H9 (cell line): ENCODE results near the gene MS4A18. TPM values are rescaled to one million over a fixed set of nuclear protein-coding genes. Genes with fewer than 3 reads are reported as not detected.

Source experiments
- DNase-seq: peaks from one replicate; pipeline ENCODE4 v3.0.0-alpha.2; 2017
- H2AFZ ChIP-seq: one replicate; pipeline ENCODE4 v1.6.1; 2013; ENCODE audit warnings: mild to moderate bottlenecking, low read length, control low read depth, moderate library complexity
- H2AK5ac ChIP-seq: 2 replicates; pipeline ENCODE4 v1.6.1; 2013; ENCODE audit warnings: low read length, control low read depth, mixed read lengths; ENCODE audit not compliant: insufficient read length
- H2BK120ac ChIP-seq: one replicate; pipeline ENCODE4 v1.6.1; 2013; ENCODE audit warnings: low read depth, mild to moderate bottlenecking, low read length, control low read depth, inconsistent platforms; ENCODE audit not compliant: poor library complexity, severe bottlenecking
- H2BK12ac ChIP-seq: 2 replicates; pipeline ENCODE4 v1.6.1; 2013; ENCODE audit warnings: low read length, control low read depth, mixed read lengths, low read depth; ENCODE audit not compliant: insufficient read length
- H2BK15ac ChIP-seq: 2 replicates; pipeline ENCODE4 v1.6.1; 2013; ENCODE audit warnings: low read depth, low read length, control low read depth
- H2BK20ac ChIP-seq: one replicate; pipeline ENCODE4 v1.6.1; 2013; ENCODE audit warnings: low read depth, mild to moderate bottlenecking, low read length, control low read depth, inconsistent platforms; ENCODE audit not compliant: poor library complexity, severe bottlenecking
- H2BK5ac ChIP-seq: 2 replicates; pipeline ENCODE4 v1.6.1; 2013; ENCODE audit warnings: low read length, control low read depth, mixed read lengths; ENCODE audit not compliant: insufficient read length
- H3K14ac ChIP-seq: 2 replicates; pipeline ENCODE4 v1.6.1; 2013; ENCODE audit warnings: low read length, control low read depth; ENCODE audit not compliant: insufficient read depth
- H3K18ac ChIP-seq: 2 replicates; pipeline ENCODE4 v1.6.1; 2013; ENCODE audit warnings: low read depth, mild to moderate bottlenecking, mixed read lengths, low read length, control low read depth; ENCODE audit not compliant: insufficient read length
- H3K23ac ChIP-seq: 2 replicates; pipeline ENCODE4 v1.6.1; 2013; ENCODE audit warnings: low read length, control low read depth, mixed read lengths, low read depth; ENCODE audit not compliant: insufficient read length
- H3K23me2 ChIP-seq: 2 replicates; pipeline ENCODE4 v1.6.1; 2013; ENCODE audit warnings: low read depth, mild to moderate bottlenecking, mixed read lengths, low read length, control low read depth; ENCODE audit not compliant: insufficient read length, poor library complexity, severe bottlenecking
- H3K27ac ChIP-seq: 2 replicates; pipeline ENCODE4 v1.5.1; 2013; ENCODE audit warnings: low read length, control low read depth, mixed read lengths, low read depth; ENCODE audit not compliant: insufficient read length
- H3K27me3 ChIP-seq: 2 replicates; pipeline ENCODE4 v1.6.1; 2013; ENCODE audit warnings: low read length, control low read depth, inconsistent platforms; ENCODE audit not compliant: insufficient read depth
- H3K4ac ChIP-seq: 2 replicates; pipeline ENCODE4 v1.6.1; 2013; ENCODE audit warnings: low read depth, mild to moderate bottlenecking, control low read depth, inconsistent platforms, low read length, moderate library complexity
- H3K4me1 ChIP-seq: 2 replicates; pipeline ENCODE4 v1.6.1; 2013; ENCODE audit warnings: low read length, control low read depth, inconsistent platforms; ENCODE audit not compliant: insufficient read depth
- H3K4me2 ChIP-seq: 2 replicates; pipeline ENCODE4 v1.6.1; 2013; ENCODE audit warnings: low read length, control low read depth, mixed read lengths; ENCODE audit not compliant: insufficient read length, insufficient read depth
- H3K56ac ChIP-seq: 2 replicates; pipeline ENCODE4 v1.6.1; 2013; ENCODE audit warnings: low read depth, mild to moderate bottlenecking, mixed read lengths, low read length, control low read depth; ENCODE audit not compliant: insufficient read length
- H3K79me1 ChIP-seq: 2 replicates; pipeline ENCODE4 v1.6.1; 2013; ENCODE audit warnings: low read depth, mild to moderate bottlenecking, moderate library complexity, low read length, control low read depth, inconsistent platforms; ENCODE audit not compliant: insufficient read depth, poor library complexity, severe bottlenecking
- H3K79me2 ChIP-seq: 2 replicates; pipeline ENCODE4 v1.6.1; 2013; ENCODE audit warnings: low read length, control low read depth, inconsistent platforms; ENCODE audit not compliant: insufficient read depth
- H3K9ac ChIP-seq: 2 replicates; pipeline ENCODE4 v1.6.1; 2013; ENCODE audit warnings: low read length, control low read depth, mixed read lengths; ENCODE audit not compliant: insufficient read length; ENCODE audit errors: extremely low read depth
- H3K9me3 ChIP-seq: one replicate; pipeline ENCODE4 v1.6.1; 2013; ENCODE audit warnings: low read depth, low read length, inconsistent platforms; ENCODE audit not compliant: control insufficient read depth
- H3T11ph ChIP-seq: one replicate; pipeline ENCODE4 v1.6.1; 2013; ENCODE audit warnings: mild to moderate bottlenecking, low read length, control low read depth, inconsistent platforms
- H4K20me1 ChIP-seq: one replicate; pipeline ENCODE4 v1.6.1; 2013; ENCODE audit not compliant: control insufficient read depth, insufficient read length, insufficient read depth
- H4K5ac ChIP-seq: 2 replicates; pipeline ENCODE4 v1.6.1; 2013; ENCODE audit warnings: low read depth, mild to moderate bottlenecking, mixed read lengths, low read length, control low read depth; ENCODE audit not compliant: insufficient read length
- H4K8ac ChIP-seq: replicated peaks from 2 replicates; pipeline ENCODE4 v1.6.1; 2013; ENCODE audit warnings: low read length, control low read depth, mixed read lengths, low read depth; ENCODE audit not compliant: insufficient read length
- H4K91ac ChIP-seq: 2 replicates; pipeline ENCODE4 v1.6.1; 2013; ENCODE audit warnings: low read depth, mild to moderate bottlenecking, moderate library complexity, mixed read lengths, low read length, control low read depth; ENCODE audit not compliant: insufficient read length
- H3K27ac Mint-ChIP-seq, 3 experiments: 2 replicates in 2 of 3; 3 replicates in 1 of 3; pipeline ENCODE4 v1.8.0; 2020 to 2021; ENCODE audit warnings: mixed read lengths in 3 of 3, mild to moderate bottlenecking in 1 of 3, moderate library complexity in 1 of 3
- H3K27me3 Mint-ChIP-seq: 2 replicates; pipeline ENCODE4 v1.8.0; 2021; ENCODE audit warnings: low read depth, mild to moderate bottlenecking, moderate library complexity, mixed read lengths
- H3K36me3 Mint-ChIP-seq, 3 experiments: 2 replicates in 2 of 3; 3 replicates in 1 of 3; pipeline ENCODE4 v1.8.0; 2020 to 2021; ENCODE audit warnings: low read depth in 3 of 3, mixed read lengths in 3 of 3; ENCODE audit not compliant: insufficient read depth in 1 of 3
- H3K4me1 Mint-ChIP-seq, 2 experiments: 2 replicates each; pipeline ENCODE4 v1.8.0; 2020; ENCODE audit warnings: mixed read lengths in 2 of 2
- H3K4me3 Mint-ChIP-seq, 2 experiments: 2 replicates in 1 of 2; 3 replicates in 1 of 2; pipeline ENCODE4 v1.8.0; 2020 to 2021; ENCODE audit warnings: mild to moderate bottlenecking in 2 of 2, mixed read lengths in 2 of 2, moderate library complexity in 1 of 2
- H3K9me3 Mint-ChIP-seq, 2 experiments: 2 replicates in 1 of 2; 3 replicates in 1 of 2; pipeline ENCODE4 v1.8.0; 2020; ENCODE audit warnings: mild to moderate bottlenecking in 2 of 2, mixed read lengths in 2 of 2, moderate library complexity in 1 of 2
- CTCF ChIP-seq: fragments of 200-600 bp; sonication (generic); conservative IDR thresholded peaks from 3 replicates; pipeline ENCODE4 v1.8.0; 2021; ENCODE audit warnings: antibody characterized with exemption, mild to moderate bottlenecking
- WGBS: extraction: QIAGEN DNeasy Blood & Tissue Kit; methylation state at CpG from one replicate; pipeline ENCODE4 v1.1.7; 2013; ENCODE audit warnings: missing lambda C conversion rate, low lambda C conversion rate, mixed read lengths; ENCODE audit not compliant: insufficient read length; ENCODE audit errors: extremely low coverage; 5-methylcytosine and 5-hydroxymethylcytosine counted together
- total RNA-seq: library from RNA; stranded (reverse); gene quantifications from 2 replicates; pipeline ENCODE4 v1.2.1, GENCODE V29; 2021

Gene MS4A18
- total RNA-seq, 1 experiment from 2014 or later, result not detected

DNA sequence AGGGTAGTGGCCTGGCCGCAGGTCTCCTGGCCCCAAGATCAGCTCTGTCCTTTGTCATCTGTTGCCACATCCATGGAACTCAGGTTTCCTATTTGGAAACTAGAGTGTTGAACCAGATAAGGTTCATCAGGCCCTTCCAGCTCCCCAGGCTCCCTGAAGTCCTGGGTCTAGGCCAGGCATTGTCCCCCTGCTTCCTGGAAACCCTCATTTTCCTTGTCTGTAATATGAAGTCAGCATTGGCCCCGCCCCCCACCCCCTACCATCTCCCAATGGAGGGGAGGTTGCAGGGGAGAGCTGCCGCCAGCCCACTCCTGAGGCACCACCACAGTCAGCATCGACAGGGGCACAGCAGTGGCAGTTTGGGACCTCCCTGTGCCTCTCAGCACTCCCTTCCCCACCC lies 51.6 kb downstream of the MS4A18 start:
- H4K8ac ChIP-seq, result no peak overlapping the region
- no peak overlapping the region for H2BK5ac ChIP-seq
- H3K4me3 Mint-ChIP-seq, result no peak overlapping the region
- no peaks in the 10 kb centered on the region for H3K36me3 Mint-ChIP-seq
- no peak overlapping the region for H2BK12ac ChIP-seq
- H2BK120ac ChIP-seq, result no peak overlapping the region
- no peak overlapping the region for H3K27ac ChIP-seq
- no peak overlapping the region for H2AFZ ChIP-seq
- H3K14ac ChIP-seq, result no peak overlapping the region
- no peak overlapping the region for H2AK5ac ChIP-seq
- H4K5ac ChIP-seq, result no peak overlapping the region
- H3K4me2 ChIP-seq, result no peak overlapping the region
- H3K23me2 ChIP-seq, result no peaks in the 10 kb centered on the region
- H3K9ac ChIP-seq, result no peak overlapping the region
- H4K91ac ChIP-seq, result no peak overlapping the region
- H3K4me1 ChIP-seq, result no peaks in the 10 kb centered on the region
- no peak for DNase-seq
- no peaks in the 10 kb centered on the region for H3K79me1 ChIP-seq
- H3K56ac ChIP-seq, result no peak overlapping the region
- no peak overlapping the region for H3K18ac ChIP-seq
- WGBS, result no CpG with 5 or more reads among the region's 4 CpGs
- no peak overlapping the region for H3K23ac ChIP-seq
- H3K9me3 ChIP-seq, result no peaks in the 10 kb centered on the region
- no peaks in the 10 kb centered on the region for H3K79me2 ChIP-seq
- H3K4ac ChIP-seq, result no peak overlapping the region
- H3K27ac Mint-ChIP-seq, result no peak overlapping the region
- no peaks in the 10 kb centered on the region for H3K27me3 ChIP-seq
- peaks cover 4 to 7% of the 10 kb centered on the region in 2 experiments; a peak in 3 of 4 replicates for H3K4me1 Mint-ChIP-seq
- no peak overlapping the region for H2BK20ac ChIP-seq
- no peak for TF ChIP-seq CTCF
- H3T11ph ChIP-seq, result no peak overlapping the region
- peaks cover 13% of the 10 kb centered on the region for H3K27me3 Mint-ChIP-seq
- H3K9me3 Mint-ChIP-seq, result peaks cover 0 to 2% of the 10 kb centered on the region in 2 experiments; a peak in 1 of 5 replicates
- no peaks in the 10 kb centered on the region for H4K20me1 ChIP-seq
- no peak overlapping the region for H2BK15ac ChIP-seq
